ENCODE results near the gene USP54.

Gene USP54

GRCh38 chr10:73517166-73517888 is 73.8 kb downstream of the USP54 start:
- no peak for DNase-seq

- DNase-seq = no peak
Observed at GRCh38 chr10:73512207-73512743, 78.9 kb downstream of the USP54 start.

GRCh38 chr10:73509695-73510094 is 81.4 kb downstream of the USP54 start:
- no peak for DNase-seq

GRCh38 chr10:73506491-73506890 is 84.7 kb downstream of the USP54 start:
- no peak for DNase-seq

GRCh38 chr10:73506074-73506473 is 85.1 kb downstream of the USP54 start:
- DNase-seq = no peak

GRCh38 chr10:73503037-73503436 is 88.1 kb downstream of the USP54 start:
- DNase-seq = no peak

GRCh38 chr10:73501651-73502050 is 89.5 kb downstream of the USP54 start:
- no peak for DNase-seq

- no peak for DNase-seq
Observed at GRCh38 chr10:73497623-73498022, 93.5 kb downstream of the USP54 start.

GRCh38 chr10:73495884-73496674 is 95.1 kb downstream of the USP54 start, which contains the start of gene PPP3CB:
TSS of gene PPP3CB (minus strand) at chr10:73496024. CDS start at chr10:73495889, 135 bp downstream.
- DNase-seq = peak; percentile 88

- DNase-seq = peak; percentile 89
Observed at GRCh38 chr10:73495226-73495883, 95.8 kb downstream of the USP54 start.

- DNase-seq = no peak
Observed at GRCh38 chr10:73494877-73495225, 96.3 kb downstream of the USP54 start.

GRCh38 chr10:73494213-73494612 is 96.9 kb downstream of the USP54 start:
- DNase-seq = no peak

GRCh38 chr10:73493781-73494180 is 97.4 kb downstream of the USP54 start:
- no peak for DNase-seq

GRCh38 chr10:73486601-73487000 is 104.5 kb downstream of the USP54 start:
- no peak for DNase-seq

GRCh38 chr10:73485320-73485719 is 105.8 kb downstream of the USP54 start:
- no peak for DNase-seq

- no peak for DNase-seq
Observed at GRCh38 chr10:73480158-73480557, 111.0 kb downstream of the USP54 start.

GRCh38 chr10:73478636-73479035 is 112.5 kb downstream of the USP54 start:
- no peak for DNase-seq

GRCh38 chr10:73471226-73471625 is 119.9 kb downstream of the USP54 start:
- no peak for DNase-seq

GRCh38 chr10:73469579-73469978 is 121.6 kb downstream of the USP54 start:
- no peak for DNase-seq

- no peak for DNase-seq
Observed at GRCh38 chr10:73467206-73467605, 123.9 kb downstream of the USP54 start.

- DNase-seq = no peak
Observed at GRCh38 chr10:73465978-73466726, 125.0 kb downstream of the USP54 start.

GRCh38 chr10:73460897-73461296 is 130.2 kb downstream of the USP54 start:
- no peak for DNase-seq

Measured in activated T-cell treated with anti-CD3 and anti-CD28 coated beads, Interleukin-2, amount 50 U/mL, for 1 hour (primary cell).